AG09319 (cell line): Measurements from ENCODE around the gene CTDP1.
"Not testable (repeated sequence)": the region's sequence is repeated elsewhere in the genome, so short reads cannot be mapped to it uniquely, and the experiment has no call there.

ENCODE experiments used
- DNase-seq: peaks from one replicate; pipeline ENCODE4 v3.0.0-alpha.2; 2010; ENCODE audit warnings: low read depth; ENCODE audit errors: extremely low read depth
- TF ChIP-seq, protein P1 (sequence below): IDR thresholded peaks from 2 replicates; pipeline ENCODE4 v1.5.1; 2011; ENCODE audit warnings: low read depth, mild to moderate bottlenecking, inconsistent platforms, low read length, moderate library complexity

The CTDP1 gene

DNA sequence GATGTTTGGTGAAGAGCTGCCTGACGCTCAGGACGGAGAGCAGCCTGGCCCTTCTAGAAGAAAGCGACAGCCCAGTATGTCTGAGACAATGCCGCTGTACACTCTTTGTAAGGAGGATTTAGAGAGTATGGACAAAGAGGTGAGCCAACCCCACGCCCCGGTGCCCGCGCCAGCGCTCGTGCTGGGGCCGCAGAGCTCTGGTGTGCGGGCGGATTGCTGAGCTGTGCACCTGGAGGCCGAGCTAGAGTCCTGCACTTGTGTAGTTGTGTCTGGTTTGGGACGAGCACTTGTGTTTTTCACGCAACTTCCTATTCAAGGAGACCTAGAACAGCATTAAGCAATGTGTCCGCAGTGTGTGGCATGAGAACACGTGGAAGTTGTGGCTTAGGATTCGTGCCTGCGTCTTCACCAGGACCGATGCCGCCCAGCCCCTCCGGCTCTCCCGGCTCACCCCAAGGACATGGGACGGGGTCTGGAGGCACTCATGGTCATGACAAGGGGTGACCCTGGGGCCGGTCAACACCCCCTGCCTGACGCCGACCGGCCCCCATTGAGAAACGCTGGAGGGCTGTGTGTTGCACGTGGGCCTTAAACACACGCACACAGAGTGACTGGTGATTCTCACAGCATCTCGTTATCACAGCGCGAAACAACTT is 49.5 kb downstream of the CTDP1 start:
- DNase-seq: no peak
- TF ChIP-seq, protein P1, sequence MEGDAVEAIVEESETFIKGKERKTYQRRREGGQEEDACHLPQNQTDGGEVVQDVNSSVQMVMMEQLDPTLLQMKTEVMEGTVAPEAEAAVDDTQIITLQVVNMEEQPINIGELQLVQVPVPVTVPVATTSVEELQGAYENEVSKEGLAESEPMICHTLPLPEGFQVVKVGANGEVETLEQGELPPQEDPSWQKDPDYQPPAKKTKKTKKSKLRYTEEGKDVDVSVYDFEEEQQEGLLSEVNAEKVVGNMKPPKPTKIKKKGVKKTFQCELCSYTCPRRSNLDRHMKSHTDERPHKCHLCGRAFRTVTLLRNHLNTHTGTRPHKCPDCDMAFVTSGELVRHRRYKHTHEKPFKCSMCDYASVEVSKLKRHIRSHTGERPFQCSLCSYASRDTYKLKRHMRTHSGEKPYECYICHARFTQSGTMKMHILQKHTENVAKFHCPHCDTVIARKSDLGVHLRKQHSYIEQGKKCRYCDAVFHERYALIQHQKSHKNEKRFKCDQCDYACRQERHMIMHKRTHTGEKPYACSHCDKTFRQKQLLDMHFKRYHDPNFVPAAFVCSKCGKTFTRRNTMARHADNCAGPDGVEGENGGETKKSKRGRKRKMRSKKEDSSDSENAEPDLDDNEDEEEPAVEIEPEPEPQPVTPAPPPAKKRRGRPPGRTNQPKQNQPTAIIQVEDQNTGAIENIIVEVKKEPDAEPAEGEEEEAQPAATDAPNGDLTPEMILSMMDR: no peak

DNA sequence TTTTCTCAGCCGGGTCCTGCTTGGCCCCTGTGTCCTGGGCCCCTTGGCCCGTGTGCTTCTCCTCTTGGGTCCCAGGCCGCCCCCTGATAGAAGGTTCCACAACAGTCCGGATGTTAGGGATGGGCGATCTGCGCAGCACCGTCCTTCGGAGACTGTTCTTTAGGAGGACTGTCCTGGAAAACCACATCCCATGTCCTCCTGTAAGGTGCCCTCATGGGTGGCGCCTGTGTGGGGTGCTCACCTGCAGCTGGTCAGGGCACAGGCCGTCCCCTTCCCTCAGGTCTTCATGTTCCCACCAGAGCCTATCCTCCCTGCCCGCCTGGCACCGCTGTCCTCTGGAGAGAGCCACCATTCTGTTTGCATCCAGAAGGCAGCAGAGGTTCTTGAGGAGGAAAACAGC is 50.0 kb downstream of the CTDP1 start:
- DNase-seq: no peak
- TF ChIP-seq, protein P1: no peak

DNA sequence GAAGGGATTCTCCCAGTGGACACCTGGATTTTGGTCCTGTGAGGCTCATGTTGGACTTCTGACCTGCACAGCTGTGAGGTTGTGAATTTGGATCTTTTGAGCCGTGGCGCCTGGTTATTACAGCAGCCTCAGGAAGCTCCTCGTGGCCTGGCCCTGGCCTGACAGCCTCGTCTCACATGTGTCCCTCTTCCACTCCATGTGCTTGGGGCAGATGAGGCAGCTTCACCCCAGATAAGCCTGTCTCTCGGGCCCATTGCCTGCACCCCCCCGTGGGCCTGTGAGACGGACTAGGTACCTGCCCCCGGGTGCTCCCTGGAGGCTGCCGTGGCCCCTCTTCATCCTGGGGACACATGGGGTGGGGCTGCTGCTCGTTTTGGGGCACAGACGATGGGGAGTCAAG is 51.2 kb downstream of the CTDP1 start:
- no peak for DNase-seq
- TF ChIP-seq, protein P1: no peak

DNA sequence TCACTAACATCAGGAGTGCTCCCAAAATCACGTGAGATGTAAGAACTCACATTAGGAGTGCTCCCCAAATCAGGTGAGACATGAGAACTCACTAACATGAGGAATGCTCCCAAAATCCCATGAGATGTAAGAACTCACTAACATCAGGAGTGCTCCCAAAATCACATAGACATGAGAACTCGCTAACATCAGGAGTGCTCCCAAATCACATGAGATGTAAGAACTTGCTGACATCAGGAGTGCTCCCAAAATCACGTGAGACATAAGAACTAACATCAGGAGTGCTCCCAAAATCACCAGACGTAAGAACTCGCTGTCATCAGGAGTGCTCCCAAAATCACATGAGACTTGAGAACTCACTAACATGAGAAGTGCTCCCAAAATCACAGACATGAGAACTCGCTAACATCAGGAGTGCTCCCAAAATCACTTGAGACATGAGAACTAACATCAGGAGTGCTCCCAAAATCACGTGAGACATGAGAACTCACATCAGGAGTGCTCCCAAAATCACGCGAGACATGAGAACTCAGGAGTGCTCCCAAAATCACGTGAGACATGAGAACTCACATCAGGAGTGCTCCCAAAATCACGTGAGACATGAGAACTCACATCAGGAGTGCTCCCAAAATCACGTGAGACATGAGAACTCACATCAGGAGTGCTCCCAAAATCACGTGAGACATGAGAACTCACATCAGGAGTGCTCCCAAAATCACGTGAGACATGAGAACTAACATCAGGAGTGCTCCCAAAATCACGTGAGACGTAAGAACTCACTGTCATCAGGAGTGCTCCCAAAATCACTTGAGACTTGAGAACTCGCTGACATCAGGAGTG is 52.5 kb downstream of the CTDP1 start:
- not testable (repeated sequence) for DNase-seq

DNA sequence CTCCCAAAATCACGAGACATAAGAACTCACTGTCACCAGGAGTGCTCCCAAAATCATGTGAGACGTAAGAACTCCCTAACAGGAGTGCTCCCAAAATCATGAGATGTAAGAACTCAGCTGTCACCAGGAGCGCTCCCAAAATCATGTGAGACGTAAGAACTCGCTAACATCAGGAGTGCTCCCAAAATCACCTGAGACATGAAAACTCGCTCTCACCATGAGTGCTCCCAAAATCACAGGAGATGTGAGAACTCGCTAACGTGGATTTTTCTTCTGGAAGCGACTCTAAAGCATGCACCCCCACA is 53.1 kb downstream of the CTDP1 start:
- TF ChIP-seq, protein P1: no peak
- no peak for DNase-seq

DNA sequence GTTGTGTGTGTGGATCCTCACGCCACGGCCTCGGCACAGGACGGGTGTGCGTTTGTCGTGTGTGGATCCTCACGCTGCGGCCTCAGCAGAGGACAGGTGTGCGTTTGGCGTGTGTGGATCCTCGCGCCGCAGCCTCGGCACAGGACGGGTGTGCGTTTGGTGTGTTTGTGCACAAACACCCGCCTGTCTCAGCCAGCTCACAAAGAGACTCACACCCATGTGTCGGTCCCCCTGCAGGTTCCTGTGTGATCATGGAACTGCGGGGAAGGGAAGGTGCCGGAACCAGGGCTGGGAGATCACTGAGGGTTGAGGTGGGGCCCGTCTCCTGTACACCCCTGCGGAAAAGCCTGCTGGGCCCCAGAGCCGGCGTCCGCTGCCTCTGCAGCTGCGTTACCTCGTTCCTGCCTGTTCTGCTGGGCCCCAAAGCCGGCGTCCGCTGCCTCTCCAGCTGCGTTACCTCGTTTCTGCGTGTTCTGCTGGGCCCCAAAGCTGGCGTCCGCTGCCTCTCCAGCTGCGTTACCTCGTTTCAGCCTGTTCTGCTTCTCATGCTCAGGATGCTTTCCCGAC is 53.6 kb downstream of the CTDP1 start:
- no peak for DNase-seq
- TF ChIP-seq, protein P1: no peak

DNA sequence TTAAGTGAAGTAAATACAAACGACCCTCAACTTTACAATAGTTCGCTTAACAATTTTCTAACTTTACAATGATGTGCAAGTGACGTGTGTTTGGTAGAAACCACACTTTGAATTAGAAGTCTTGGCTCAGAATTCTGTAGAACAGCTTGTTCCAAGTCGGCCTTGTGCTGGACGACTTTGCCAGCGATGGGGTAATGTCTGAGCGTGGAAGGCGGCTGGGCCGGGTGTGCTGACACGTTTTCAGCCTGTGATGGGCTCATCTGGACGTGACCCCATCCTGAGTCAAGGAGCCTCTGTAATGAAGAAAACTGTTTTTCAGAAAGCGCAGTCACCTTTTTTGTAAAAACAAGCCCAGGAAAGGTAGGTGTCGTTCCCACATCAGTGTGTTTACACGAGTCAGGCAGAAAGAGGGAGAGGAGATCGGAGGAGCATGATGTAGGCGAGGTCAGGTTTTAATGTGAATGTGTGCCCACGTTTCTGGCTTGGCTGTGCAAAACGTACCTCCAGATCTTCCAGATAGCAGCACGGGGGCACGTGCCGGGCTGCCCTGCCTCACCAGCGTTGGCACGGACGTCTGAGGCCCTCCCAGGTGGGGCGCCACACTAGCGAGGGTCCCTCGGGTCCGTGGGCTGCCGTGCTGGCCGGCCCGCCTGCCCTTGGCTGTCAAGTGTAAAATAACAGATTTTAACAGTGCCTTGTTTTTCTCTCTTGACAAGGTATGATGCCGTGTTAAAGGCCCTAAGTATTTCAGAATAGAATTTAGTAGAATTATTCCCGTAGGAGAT is 54.6 kb downstream of the CTDP1 start:
- DNase-seq: no peak
- TF ChIP-seq, protein P1: no peak
